ENCODE results near the gene TRPV6.
A peak's percentile ranks its signal among the peaks of the same experiment; 100 is the strongest.

The TRPV6 gene

GRCh38 chr7:142838461-142839213 is 46.9 kb downstream of the TRPV6 start:
- no peak for DNase-seq

- DNase-seq, result no peak
Observed at GRCh38 chr7:142836426-142836825, 49.1 kb downstream of the TRPV6 start.

GRCh38 chr7:142835487-142835886 is 50.1 kb downstream of the TRPV6 start:
- peak; percentile 18 for DNase-seq

GRCh38 chr7:142833174-142834048 is 52.1 kb downstream of the TRPV6 start:
- no peak for DNase-seq

GRCh38 chr7:142832417-142832816 is 53.1 kb downstream of the TRPV6 start:
- DNase-seq, result no peak

GRCh38 chr7:142827951-142828500 is 57.5 kb downstream of the TRPV6 start:
- DNase-seq, result peak; percentile 98

- no peak for DNase-seq
Observed at GRCh38 chr7:142822714-142823113, 62.8 kb downstream of the TRPV6 start.
